HG03175 (cell line): ENCODE data around the gene SPI1.

Experiments used
- ATAC-seq: cut with Tn5 transposase; IDR thresholded peaks from one replicate; pipeline ENCODE4 v1.9.1; 2021; ENCODE audit warnings: mild to moderate bottlenecking, moderate library complexity; ENCODE audit not compliant: unreplicated experiment

SPI1 gene

DNA sequence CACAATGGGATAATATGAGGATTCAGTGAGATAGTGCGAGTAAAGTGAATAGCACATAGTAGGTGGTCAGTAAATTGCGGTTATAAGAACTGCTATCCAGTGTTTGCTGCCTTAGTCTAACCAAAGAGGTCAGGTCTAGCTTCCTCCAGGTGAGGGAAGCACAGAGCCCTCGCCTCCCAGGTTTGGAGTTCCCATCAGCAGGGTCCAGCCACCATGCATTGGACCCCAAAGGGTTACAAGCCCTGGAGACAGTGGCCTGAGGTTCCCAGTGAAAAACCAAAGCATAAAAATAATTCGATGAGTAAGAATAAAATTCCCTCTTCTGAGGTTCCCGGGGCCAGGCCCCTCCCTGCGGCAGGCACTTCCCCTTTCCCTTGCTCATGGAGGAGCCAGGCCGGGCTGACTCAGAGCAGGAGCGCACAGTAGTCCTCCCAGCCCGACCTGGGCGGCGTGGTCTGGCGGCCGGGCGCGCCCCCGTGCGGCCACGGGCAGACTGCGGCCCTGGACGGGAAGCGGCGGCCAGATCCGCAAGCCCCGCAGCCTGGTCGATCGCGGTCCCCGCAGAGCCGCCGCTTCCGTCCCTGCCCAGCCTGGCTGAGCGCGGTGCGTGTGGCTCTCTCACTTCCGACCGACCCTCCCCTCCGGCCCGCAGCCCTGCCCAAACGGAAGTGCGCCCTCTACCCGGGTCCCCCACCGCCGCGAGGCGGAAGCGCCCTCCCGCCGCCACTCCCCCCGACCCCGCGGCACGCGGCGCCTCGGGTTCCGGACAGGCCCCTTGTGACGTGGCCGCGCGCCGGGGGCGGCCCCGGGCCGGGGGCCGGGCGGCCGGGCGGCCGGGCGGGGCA is 29.6 kb upstream of the SPI1 start, which contains the start of gene SLC39A13:
Gene SLC39A13 (plus strand): TSS at position 845 of the 845 bp plus-strand sequence. CDS start 1,505 bp downstream, outside the sequence.
- ATAC-seq = peak; percentile 82

DNA sequence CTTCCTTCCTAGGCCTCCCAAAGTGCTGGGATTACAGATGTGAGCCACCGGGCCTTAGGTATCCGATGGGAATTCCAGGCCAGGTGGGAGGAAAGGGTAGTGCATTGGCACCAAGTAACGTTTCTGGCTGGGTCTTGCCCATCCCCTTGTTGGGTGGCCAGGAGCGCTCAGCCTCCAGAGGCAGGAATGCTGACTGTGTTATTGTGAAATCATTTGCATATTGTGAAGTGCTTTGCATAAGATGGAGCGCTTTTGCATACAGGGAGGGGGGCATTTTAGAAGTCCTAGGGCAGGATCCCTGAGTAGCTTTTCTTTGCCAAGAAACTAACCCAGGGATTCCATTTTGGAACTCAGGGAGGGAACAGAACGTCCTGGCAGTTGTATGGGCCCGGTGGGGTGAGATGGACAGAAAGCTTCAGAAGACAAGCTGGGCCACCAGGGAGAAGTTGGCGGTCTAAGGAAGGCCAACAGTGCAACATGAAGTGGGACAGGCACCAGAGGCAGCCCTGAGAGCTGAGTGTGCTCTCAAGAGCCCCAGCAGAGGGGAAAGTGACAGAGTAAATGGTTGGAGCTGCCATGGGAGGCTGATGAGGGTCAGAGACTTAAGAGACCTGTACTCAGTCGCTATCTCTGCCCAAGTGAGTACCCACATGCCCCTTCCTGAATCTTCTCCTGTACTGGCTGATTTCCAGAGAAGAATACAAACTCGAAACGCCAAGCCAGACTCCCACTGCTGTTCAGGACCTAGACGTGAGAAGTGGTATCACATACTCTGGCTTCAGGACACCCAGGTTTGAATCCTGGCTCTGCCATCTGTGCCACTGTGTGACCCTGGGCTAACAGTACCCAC is 28.8 kb upstream of the SPI1 start:
- ATAC-seq = no peak

DNA sequence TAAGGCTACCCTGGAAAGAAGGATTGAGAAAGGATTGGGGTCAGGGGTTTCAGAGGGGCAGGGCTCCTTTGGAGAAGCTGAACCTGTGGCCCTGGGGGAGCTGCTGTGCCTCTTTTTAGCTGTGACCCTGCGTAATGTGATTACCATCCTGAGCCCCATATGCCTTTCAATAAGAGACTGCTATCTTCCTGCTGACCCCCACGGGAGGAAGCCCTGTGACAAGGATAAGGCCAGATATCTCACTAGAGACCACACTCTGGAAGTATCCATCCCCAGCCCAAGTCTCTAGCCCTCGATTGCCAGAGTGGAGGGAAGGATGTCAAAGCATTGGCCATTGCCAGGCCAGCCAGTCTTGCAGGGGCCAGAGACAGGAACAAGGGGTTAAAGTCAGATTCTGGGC is 25.2 kb upstream of the SPI1 start:
- ATAC-seq = no peak

DNA sequence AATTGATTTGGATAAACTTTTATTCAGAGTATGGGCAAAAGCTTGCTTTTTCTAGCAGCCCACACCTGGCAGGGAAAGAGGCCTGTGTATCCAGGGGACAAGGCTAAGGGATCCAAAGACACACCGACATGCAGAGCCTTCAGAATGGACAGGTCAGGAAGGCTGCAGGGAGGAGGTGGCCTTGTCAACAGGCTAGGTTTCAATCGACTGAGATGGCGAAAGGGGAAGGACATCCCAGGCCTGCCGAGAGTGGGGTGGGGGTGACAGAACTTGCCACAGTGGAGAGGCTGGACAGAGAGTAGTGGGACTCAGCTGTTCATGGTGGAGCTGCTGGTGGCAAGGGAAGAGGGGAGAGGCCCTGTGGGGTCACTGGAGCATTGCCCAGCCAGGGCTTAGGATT is 24.8 kb upstream of the SPI1 start:
- no peak for ATAC-seq

DNA sequence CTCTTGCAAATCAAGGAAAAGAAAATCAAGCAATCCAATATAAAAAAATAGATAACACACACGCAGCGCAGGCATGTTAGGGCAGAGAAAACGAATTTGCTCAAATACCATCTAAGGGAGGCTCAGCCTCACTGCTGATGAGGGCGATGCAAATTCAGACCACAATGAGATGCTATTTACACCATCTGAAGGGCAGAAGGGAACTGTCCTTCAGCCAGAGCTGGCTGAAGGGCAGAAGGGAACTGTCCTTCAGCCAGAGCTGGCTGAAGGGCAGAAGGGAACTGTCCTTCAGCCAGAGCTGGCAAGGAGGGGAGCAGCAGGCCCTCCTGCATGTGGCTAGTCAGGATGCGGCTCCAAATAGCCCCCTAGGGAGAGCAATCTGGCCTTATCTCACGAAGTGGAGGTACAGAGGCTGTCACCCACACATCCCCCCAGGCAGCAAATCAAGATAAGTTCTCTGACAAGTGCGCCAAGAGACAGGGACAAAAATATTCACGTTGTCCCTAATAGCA is 22.5 kb upstream of the SPI1 start:
- ATAC-seq = peak; percentile 79

DNA sequence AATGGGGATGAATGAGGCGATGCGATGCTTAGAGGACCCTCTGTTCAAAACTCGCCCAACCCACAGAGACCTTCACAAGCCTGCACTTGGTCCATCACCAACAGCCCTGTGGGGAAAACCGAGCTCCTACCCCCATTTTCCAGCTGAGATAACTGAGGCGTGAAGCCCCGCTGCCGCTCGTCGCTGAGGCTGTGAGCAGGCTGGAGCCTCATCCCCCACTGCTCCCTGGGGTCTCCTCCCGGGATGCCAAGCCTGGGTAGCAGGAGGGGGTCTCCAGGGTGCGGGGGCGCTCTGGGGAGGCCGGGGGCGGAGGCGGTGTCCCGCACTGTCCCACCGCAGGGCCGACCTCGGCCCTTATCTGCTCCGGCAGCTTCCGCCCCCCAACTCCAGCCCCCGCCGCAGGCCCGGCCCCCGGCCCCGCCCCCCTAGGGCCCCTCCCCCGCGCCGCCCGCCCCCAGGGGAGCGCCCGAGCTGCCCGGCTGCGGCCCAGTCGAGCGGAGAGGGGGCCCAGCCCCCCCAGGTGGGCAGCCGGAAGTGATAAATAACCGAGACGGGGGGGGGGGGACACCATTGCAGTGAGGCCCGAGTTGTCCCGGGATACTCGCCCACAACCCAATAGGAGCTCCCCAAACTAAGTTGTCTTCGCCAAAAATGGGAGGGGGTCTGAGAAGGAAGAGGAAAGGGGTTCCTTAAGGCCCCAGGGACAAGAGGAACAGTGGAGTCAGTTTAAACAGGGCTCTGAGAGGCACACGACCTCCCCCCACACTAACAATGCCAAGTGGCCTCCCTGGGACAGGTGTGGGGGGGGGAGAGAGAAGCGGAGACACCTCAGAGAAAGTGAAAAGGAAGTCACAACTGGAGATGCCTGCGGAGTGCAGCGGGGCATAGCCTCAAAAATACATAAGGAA is 21.8 kb upstream of the SPI1 start:
- ATAC-seq = peak; percentile 57

DNA sequence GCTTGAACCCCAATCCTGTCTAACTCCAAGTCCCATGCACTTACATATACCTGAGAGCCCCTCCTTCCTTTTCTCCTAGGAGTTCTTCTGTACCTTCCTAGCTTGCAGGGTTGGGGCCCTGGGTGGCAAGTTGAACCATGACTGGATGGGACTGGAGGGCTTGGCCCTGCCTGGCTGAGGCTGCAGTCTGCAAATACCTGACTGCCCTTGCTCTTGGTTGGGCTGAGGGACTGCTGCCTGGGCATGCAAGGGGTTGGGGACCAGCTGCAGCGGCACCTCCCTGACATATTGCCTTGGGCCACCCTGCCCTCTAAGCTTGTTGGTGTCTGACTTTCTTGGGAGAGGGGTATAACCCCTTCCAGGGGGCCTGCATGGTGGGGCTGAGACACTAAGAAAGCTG is 20.2 kb upstream of the SPI1 start:
- no peak for ATAC-seq

DNA sequence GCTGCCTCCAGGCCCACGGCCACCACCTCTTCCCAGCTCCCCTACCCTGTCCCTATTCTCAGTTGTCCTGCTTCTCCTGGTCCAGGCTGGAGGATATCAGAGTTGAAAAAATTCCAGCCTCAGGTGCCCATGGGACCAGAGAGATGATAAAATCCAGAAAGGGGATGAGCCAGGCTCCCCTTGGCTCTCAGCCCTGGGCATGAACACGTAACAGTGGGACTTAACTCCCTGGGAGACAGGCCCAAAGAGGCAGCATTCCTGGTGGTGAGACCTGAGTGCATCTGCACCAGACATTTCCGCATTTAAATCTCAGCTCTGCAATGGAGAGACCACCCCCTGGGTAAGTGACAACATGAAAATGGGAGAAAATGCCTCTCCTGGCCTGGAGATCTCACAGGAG is 19.7 kb upstream of the SPI1 start:
- no peak for ATAC-seq

DNA sequence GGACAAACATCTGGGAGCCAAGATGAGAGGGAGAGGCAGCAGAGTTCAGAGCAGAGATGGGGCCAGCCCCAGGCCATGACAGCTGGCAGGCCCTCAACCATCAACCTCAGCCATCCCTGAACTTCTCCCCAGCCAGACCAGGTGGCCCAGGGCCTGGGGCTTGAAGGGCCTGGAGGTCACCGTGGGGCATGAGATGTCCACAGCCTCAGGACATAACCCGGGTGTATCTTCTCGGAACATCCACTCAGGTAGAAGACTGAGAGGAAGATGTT is 17.6 kb upstream of the SPI1 start:
- no peak for ATAC-seq

DNA sequence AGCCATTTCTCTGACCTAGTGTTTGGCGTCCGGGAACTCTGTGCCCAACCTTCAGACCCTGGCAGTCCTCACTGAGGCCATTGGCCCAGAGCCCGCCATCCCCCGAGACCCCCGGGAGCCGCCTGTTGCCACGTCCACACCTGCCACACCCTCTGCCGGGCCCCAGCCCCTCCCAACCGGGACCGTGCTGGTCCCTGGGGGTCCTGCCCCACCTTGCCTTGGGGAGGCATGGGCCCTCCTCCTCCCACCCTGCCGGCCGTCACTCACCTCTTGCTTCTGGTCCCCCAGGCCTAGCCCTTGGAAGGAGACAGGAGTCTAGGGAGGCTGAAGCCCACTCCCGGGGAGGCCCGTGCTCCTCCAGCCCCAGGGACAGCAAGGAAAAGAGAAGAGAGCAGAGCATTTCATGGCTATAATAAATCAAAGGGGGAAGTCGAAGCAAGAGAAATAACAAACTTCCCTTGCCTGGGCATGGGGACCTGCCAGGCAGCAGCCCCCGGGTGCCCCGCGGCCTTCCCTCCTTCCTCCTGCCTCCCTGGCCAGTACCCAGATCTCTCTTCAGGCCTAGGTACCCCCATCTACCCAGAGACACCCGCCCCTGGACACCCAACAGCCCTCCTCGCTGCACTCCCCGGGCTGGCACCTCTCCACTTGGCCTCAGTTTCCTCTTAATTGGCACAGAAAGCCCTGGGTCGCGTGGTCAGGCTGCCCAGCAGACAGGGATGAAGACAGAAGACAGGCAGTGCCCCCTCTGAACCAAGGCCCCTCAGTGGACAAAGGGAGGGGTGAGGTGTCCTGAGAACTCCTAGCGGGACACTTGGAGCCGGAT is 17.1 kb upstream of the SPI1 start:
- ATAC-seq = no peak

DNA sequence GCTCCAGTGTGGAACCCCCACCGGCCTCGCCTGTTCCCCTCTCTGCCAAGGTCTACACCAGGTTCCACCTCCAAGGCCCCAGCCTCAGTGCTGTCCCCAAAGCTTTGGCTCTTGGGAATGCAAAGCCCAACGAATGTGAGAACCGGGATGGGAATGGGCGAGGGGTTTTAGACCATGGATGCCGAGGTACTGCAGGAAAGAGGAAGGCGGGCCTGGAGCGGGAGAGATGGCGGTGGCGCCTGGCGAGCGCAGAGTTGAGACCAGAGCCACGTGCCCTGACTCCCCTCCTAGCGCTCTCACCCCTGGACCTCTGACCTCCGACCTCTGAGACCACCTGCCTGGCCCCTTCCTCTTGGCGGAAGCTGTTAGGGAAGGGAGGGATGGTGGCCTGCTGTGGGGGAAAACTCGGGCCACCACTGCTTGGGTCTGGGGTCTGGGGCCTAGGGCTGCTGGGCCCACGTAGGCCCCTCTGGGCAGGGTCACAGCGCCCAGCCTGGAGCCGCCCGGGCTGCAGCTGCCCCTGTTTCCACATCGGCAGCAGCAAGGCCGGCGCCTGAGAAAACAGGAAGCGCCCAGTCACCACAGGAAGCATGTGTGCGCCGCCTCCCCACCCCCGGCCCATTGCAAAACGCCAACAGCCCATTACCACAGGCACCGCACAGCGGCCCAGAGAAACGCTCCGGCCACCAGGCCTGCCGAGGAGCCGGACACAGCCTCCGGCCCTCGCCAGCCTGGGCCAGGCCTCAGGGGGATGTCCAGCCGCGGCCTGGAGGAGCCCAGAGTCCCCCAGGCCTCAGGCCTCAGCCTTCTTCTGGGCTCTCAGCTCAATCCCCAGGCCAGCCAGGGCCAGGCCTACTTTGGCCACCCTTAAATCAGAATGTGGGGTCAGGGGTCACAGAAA is 16.2 kb upstream of the SPI1 start:
- peak; percentile 68 for ATAC-seq

DNA sequence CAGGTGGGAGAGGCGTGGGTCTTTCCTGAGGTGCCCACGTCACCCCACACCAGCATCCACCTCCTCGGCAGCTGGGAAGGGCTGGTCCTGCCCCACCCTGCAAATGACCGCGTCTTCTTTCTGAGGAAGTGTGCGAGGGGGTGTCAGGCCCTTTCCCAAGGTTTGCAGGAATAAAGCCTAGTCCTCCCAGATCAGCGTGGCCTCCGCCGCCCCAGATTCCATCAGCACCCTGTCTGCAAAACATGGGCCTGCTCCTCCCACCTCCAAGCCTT is 15.6 kb upstream of the SPI1 start:
- ATAC-seq = no peak

DNA sequence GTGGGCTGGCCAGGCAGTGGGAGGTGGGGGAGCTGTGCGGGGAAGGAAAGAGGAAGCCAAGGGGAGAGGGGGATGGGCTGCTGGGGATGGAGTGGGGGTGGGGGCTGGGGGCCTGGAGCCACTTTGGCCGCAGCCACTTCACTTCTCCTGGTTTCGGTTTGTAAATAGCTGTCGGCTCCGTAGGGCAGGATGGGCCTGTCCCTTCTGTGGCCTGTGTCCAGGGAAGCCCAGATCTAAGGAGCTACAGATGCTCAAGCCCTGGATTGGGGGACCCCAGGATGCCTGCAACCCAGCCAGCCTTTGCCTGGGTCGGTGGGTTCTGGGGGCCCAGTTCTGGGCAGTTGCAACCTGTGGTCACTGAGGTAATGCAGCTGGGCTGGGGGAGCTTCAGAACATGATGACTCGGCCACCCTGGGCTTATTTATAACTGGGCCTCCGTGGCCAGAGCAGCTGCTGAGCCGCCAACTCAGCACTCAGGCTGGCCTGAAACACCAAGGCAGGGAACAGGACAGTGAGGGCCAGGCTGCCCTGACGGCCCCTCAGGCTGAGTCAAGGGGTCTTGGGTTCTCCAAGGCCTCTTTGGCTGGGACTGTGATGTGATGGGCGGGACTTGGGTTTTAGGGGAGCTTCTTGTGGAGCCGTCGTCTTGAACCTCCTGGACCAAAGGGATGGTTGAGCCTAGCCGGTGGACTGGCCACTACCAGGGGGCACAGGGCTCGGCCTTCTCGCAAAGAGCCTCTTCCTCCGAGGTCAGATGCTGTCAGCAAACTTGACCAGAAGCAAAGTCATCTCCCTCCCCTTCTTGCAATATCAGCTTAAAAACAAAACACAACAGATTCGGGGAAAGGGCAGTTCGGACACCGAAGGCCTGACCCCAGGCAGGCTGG is 15.1 kb upstream of the SPI1 start:
- ATAC-seq = no peak

DNA sequence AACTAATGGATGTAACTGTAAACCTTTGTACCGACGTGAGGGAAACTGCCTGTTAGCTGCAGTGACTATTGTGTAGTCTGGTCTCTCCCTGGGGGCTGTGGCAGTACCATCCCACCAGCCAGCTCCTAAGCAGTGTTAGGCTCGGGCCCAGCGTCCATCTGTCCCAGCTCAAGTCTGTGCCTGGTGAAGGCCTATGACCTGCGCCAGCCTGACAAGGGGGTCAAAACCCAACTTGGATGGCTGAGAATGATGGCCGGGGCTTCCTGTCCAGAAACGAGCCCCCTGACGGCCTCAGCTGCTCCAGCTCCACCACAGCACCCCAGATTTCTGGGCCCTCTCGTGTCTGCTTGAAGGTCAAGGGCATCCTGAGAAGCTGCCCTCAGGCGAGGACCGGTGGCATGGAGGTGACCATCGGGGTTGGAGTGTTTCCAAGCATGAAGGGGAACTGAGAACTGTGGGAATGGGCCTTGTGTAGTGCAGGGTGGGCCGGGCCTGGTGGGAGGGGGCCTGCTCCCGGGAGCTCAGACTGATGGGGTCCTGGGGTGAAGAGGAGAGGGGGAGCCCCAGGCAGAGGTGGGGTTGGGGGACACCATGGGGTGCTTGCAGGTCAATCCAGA is 14.3 kb upstream of the SPI1 start:
- ATAC-seq = no peak

DNA sequence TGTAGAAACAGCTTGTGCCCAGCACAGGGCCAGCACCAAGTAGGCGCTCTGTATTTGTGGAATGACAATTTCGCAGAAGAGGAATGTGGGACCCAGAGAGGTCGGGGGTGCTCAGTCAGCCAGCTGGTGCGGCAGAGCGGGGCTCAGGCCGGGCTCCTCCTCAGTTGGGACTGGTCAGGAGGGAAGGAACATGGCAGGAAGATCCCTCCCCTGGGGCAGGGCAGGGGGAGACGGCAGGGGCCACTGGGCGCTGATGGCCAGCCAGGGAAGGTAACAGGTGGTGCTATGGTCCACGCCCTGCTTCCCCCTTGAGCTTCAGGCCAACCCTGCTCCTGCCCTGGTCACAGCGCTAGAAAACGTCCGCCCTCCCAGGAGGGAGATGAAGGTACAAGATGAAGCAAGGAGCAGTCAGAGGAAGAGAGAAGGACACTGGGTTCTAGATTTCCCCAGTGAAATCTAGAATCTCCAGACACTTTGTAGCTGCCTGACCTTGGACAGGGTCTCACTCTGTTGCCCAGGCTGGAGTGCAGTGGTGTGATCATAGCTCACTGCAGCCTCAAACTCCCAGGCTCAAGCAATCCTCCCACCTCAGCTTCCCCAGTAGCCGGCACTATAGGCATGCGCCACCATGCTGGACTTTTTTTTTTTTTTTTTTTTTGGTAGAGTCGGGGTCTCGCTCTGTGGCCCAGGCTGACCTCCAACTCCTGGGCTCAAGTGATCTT is 13.5 kb upstream of the SPI1 start:
- no peak for ATAC-seq

DNA sequence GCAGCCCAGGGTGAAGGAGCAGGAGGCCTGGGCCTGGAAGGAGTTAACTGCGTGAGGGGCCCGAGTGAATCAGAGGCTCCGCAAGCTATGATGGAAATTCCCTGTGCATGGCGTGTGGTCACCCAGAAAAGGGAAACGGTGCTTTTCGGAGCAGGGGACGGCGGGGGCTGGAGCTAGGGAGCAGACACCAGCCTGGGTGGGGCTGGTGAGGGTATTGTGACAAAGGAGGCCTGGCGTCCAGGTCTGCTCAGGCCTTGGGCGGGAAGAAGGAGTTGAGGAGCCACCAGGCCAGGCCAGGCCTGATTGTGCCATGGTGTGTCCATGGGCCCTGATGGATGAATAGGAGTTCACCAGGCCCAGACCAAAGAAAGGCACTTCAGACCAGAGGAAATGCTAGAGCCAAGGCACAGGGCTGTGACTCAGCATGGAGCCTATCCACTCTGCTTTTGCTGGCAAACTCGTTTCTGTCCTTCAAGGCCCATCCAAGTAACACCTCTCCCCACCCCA is 12.8 kb upstream of the SPI1 start:
- ATAC-seq = no peak

DNA sequence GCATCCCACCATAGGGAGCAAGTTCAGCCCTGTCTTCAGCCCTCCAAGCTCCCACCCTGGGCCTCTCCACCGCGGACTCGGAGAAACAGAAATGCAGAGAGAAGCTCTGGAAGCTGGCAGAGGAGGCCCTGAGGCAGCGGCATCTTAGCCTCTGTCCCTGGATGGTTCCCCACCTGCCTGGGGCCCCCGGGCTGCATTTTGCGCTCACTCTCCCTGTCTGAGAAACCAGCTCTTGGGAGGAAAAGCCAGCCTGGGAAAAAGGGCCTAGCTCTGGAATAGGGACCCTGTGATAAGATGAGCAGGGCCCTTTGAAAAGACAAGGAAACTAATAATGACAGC is 12.0 kb upstream of the SPI1 start:
- no peak for ATAC-seq
